Measurements from ENCODE around the gene ARL14EP.

The ARL14EP gene

DNA sequence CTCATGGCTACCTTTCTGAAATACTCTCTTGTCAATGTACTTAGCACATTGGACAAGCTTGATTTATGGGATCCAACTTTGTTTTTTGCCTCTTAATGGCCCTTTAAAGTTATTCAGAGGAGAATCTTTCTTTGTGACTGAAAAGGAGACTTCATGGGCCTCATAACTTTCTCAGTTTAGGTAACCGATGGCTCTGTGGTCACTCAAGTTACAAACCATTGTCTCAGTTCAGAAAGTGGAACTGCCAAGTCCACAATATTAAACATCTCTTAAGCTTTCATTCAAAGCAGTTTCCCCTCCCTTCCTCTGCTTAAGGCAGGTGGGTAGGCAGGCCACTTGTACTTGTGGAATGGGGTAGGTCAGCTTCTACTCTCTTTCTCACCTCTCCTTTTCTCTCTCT lies 12.3 kb upstream of the ARL14EP start:
- no peak for ATAC-seq
- TF ChIP-seq ZNF8 (CRISPR knock-in tag; IDR thresholded peaks at IDR 0.05) (no peak), SNAI2 (CRISPR knock-in tag; IDR thresholded peaks at IDR 0.05) (no peak), RARB (CRISPR knock-in tag; IDR thresholded peaks at IDR 0.05) (no peak), CSDC2 (CRISPR knock-in tag; IDR thresholded peaks at IDR 0.05) (no peak), ZFP30 (CRISPR knock-in tag; IDR thresholded peaks at IDR 0.05) (no peak), ZNF565 (CRISPR knock-in tag; conservative IDR thresholded peaks at IDR 0.05; ENCODE audit: low read depth) (no peak)
- TF ChIP-seq, protein P1, sequence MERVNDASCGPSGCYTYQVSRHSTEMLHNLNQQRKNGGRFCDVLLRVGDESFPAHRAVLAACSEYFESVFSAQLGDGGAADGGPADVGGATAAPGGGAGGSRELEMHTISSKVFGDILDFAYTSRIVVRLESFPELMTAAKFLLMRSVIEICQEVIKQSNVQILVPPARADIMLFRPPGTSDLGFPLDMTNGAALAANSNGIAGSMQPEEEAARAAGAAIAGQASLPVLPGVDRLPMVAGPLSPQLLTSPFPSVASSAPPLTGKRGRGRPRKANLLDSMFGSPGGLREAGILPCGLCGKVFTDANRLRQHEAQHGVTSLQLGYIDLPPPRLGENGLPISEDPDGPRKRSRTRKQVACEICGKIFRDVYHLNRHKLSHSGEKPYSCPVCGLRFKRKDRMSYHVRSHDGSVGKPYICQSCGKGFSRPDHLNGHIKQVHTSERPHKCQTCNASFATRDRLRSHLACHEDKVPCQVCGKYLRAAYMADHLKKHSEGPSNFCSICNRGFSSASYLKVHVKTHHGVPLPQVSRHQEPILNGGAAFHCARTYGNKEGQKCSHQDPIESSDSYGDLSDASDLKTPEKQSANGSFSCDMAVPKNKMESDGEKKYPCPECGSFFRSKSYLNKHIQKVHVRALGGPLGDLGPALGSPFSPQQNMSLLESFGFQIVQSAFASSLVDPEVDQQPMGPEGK (CRISPR knock-in tag; IDR thresholded peaks at IDR 0.05; ENCODE audit: borderline replicate concordance), result no peak
- TF ChIP-seq, protein P2, sequence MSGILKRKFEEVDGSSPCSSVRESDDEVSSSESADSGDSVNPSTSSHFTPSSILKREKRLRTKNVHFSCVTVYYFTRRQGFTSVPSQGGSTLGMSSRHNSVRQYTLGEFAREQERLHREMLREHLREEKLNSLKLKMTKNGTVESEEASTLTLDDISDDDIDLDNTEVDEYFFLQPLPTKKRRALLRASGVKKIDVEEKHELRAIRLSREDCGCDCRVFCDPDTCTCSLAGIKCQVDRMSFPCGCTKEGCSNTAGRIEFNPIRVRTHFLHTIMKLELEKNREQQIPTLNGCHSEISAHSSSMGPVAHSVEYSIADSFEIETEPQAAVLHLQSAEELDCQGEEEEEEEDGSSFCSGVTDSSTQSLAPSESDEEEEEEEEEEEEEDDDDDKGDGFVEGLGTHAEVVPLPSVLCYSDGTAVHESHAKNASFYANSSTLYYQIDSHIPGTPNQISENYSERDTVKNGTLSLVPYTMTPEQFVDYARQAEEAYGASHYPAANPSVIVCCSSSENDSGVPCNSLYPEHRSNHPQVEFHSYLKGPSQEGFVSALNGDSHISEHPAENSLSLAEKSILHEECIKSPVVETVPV (CRISPR knock-in tag; IDR thresholded peaks at IDR 0.05), result no peak
- TF ChIP-seq, protein P3, sequence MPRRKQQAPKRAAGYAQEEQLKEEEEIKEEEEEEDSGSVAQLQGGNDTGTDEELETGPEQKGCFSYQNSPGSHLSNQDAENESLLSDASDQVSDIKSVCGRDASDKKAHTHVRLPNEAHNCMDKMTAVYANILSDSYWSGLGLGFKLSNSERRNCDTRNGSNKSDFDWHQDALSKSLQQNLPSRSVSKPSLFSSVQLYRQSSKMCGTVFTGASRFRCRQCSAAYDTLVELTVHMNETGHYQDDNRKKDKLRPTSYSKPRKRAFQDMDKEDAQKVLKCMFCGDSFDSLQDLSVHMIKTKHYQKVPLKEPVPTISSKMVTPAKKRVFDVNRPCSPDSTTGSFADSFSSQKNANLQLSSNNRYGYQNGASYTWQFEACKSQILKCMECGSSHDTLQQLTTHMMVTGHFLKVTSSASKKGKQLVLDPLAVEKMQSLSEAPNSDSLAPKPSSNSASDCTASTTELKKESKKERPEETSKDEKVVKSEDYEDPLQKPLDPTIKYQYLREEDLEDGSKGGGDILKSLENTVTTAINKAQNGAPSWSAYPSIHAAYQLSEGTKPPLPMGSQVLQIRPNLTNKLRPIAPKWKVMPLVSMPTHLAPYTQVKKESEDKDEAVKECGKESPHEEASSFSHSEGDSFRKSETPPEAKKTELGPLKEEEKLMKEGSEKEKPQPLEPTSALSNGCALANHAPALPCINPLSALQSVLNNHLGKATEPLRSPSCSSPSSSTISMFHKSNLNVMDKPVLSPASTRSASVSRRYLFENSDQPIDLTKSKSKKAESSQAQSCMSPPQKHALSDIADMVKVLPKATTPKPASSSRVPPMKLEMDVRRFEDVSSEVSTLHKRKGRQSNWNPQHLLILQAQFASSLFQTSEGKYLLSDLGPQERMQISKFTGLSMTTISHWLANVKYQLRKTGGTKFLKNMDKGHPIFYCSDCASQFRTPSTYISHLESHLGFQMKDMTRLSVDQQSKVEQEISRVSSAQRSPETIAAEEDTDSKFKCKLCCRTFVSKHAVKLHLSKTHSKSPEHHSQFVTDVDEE (CRISPR knock-in tag; IDR thresholded peaks at IDR 0.05), result no peak
- TF ChIP-seq, protein P4, sequence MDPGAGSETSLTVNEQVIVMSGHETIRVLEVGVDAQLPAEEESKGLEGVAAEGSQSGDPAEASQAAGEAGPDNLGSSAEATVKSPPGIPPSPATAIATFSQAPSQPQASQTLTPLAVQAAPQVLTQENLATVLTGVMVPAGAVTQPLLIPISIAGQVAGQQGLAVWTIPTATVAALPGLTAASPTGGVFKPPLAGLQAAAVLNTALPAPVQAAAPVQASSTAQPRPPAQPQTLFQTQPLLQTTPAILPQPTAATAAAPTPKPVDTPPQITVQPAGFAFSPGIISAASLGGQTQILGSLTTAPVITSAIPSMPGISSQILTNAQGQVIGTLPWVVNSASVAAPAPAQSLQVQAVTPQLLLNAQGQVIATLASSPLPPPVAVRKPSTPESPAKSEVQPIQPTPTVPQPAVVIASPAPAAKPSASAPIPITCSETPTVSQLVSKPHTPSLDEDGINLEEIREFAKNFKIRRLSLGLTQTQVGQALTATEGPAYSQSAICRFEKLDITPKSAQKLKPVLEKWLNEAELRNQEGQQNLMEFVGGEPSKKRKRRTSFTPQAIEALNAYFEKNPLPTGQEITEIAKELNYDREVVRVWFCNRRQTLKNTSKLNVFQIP (CRISPR knock-in tag; IDR thresholded peaks at IDR 0.05; ENCODE audit: borderline replicate concordance, low read depth), result no peak

DNA sequence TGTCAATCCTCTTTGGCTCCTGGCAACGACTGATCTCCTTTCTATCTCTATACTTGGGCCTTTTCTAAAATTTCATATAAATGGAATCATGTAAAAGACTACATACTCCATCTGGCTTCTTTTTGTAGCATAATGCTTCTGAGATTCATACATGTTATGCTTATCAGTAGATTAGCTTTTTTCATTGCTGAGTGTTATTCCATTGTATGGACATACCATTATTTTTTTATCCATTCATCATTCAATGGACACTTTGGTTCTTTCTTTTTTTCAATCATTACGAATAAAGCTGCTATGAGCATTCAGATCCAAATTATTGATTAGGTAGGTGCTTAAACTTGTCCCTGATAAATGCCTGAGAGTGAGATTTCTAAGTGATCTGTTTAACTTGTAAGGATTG lies 11.7 kb upstream of the ARL14EP start:
- TF ChIP-seq ZNF8 (CRISPR knock-in tag; IDR thresholded peaks at IDR 0.05) (peak; percentile 97), OSR1 (CRISPR knock-in tag; IDR thresholded peaks at IDR 0.05) (no peak), ZFP30 (CRISPR knock-in tag; IDR thresholded peaks at IDR 0.05) (no peak), ZNF565 (CRISPR knock-in tag; conservative IDR thresholded peaks at IDR 0.05; ENCODE audit: low read depth) (no peak), ARNTL (CRISPR knock-in tag; IDR thresholded peaks at IDR 0.05; ENCODE audit: borderline replicate concordance, low read depth) (no peak), PPARA (CRISPR knock-in tag; IDR thresholded peaks at IDR 0.05; ENCODE audit: borderline replicate concordance) (no peak)
- TF ChIP-seq, protein P4 (CRISPR knock-in tag; IDR thresholded peaks at IDR 0.05; ENCODE audit: borderline replicate concordance, low read depth), result no peak
- TF ChIP-seq, protein P2 (CRISPR knock-in tag; IDR thresholded peaks at IDR 0.05), result no peak
- TF ChIP-seq, protein P5, sequence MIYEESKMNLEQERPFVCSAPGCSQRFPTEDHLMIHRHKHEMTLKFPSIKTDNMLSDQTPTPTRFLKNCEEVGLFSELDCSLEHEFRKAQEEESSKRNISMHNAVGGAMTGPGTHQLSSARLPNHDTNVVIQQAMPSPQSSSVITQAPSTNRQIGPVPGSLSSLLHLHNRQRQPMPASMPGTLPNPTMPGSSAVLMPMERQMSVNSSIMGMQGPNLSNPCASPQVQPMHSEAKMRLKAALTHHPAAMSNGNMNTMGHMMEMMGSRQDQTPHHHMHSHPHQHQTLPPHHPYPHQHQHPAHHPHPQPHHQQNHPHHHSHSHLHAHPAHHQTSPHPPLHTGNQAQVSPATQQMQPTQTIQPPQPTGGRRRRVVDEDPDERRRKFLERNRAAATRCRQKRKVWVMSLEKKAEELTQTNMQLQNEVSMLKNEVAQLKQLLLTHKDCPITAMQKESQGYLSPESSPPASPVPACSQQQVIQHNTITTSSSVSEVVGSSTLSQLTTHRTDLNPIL (CRISPR knock-in tag; IDR thresholded peaks at IDR 0.05; ENCODE audit: low read depth), result no peak
- ATAC-seq, result no peak

DNA sequence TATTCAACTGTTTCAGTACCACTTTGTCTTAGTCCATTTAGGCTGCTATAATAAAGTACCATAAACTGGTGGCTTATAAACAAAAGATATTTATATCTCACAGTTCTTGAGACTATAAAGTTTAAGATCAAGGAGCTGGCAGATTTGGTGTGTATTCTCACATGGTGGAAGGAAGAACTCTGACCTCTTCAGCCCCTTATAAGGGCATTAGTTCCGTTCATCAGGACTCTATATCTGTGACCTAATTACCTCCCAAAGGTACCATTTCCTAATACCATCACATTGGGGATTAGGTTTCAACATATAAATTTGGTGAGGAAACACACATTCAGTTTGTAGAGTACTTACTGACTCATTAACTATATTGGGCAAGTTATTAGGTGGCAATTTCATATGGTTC lies 10.7 kb upstream of the ARL14EP start:
- TF ChIP-seq TOX (CRISPR knock-in tag; IDR thresholded peaks at IDR 0.05; ENCODE audit: borderline replicate concordance), result no peak
- no peak for TF ChIP-seq ARNTL (CRISPR knock-in tag; IDR thresholded peaks at IDR 0.05; ENCODE audit: borderline replicate concordance, low read depth)
- TF ChIP-seq, protein P1 (CRISPR knock-in tag; IDR thresholded peaks at IDR 0.05; ENCODE audit: borderline replicate concordance), result no peak
- TF ChIP-seq, protein P3 (CRISPR knock-in tag; IDR thresholded peaks at IDR 0.05), result no peak
- TF ChIP-seq ZNF8 (CRISPR knock-in tag; IDR thresholded peaks at IDR 0.05), result no peak
- ATAC-seq, result no peak
